Spleen (tissue), 11 donors: Measurements from ENCODE around the gene SMCO4. TPM values are rescaled to one million over a fixed set of nuclear protein-coding genes. Genes with fewer than 3 reads are reported as not detected.

Experiments used
- DNase-seq: peaks from one replicate; pipeline ENCODE4 v3.0.0-alpha.2; 2020
- H3K27ac ChIP-seq, 8 donors: fragments of 200-600 bp; sonication (generic) in 7 of 8; 1 replicate in 4 of 8; 2 replicates in 4 of 8; pipeline versions ENCODE4 v1.5.0 to v1.8.0; 2016 to 2021; ENCODE audit warnings: inconsistent platforms in 4 of 8, mild to moderate bottlenecking in 4 of 8, moderate library complexity in 1 of 8
- H3K27me3 ChIP-seq, 7 donors: fragments of 200-600 bp; sonication (generic) in 6 of 7; replicated peaks in 1 of 7; 1 replicate in 4 of 7; 2 replicates in 3 of 7; pipeline versions ENCODE4 v1.5.0 to v1.8.0; 2016 to 2021; ENCODE audit warnings: inconsistent platforms in 3 of 7, mild to moderate bottlenecking in 1 of 7
- H3K36me3 ChIP-seq, 6 donors: fragments of 200-600 bp; sonication (generic) in 5 of 6; 1 replicate in 4 of 6; 2 replicates in 2 of 6; pipeline versions ENCODE4 v1.5.0 to v1.8.0; 2016 to 2021; ENCODE audit warnings: inconsistent platforms in 2 of 6
- H3K4me1 ChIP-seq, 6 donors: fragments of 200-600 bp; sonication (generic) in 5 of 6; 1 replicate in 3 of 6; 2 replicates in 3 of 6; pipeline versions ENCODE4 v1.5.0 to v1.8.0; 2016 to 2021; ENCODE audit warnings: inconsistent platforms in 3 of 6
- H3K4me3 ChIP-seq, 8 donors: fragments of 200-600 bp; sonication (generic) in 7 of 8; 1 replicate in 4 of 8; 2 replicates in 4 of 8; pipeline versions ENCODE4 v1.5.0 to v1.8.0; 2016 to 2021; ENCODE audit warnings: inconsistent platforms in 4 of 8, mild to moderate bottlenecking in 4 of 8, moderate library complexity in 2 of 8
- H3K9me3 ChIP-seq, 8 donors: fragments of 200-600 bp; sonication (generic) in 7 of 8; 1 replicate in 4 of 8; 2 replicates in 4 of 8; pipeline versions ENCODE4 v1.5.0 to v1.8.0; 2016 to 2021; ENCODE audit warnings: inconsistent platforms in 4 of 8
- CTCF ChIP-seq, 11 experiments: fragments of 200-600 bp in 7 of 11; fragments of 450-650 bp in 4 of 11; sonication (generic) in 4 of 11; IDR thresholded peaks in 8 of 11; conservative IDR thresholded peaks in 3 of 11; 1 replicate in 7 of 11; 2 replicates in 4 of 11; pipeline versions ENCODE4 v1.4.0 to v1.8.0; 2016 to 2021; ENCODE audit warnings: antibody characterized with exemption in 11 of 11, inconsistent platforms in 4 of 11, mild to moderate bottlenecking in 1 of 11
- POLR2A ChIP-seq, 3 donors: fragments of 450-650 bp; IDR thresholded peaks; one replicate each; pipeline ENCODE4 v1.5.1; 2017; ENCODE audit warnings: antibody characterized with exemption in 3 of 3, mild to moderate bottlenecking in 1 of 3
- POLR2AphosphoS5 ChIP-seq, 3 donors: sonication (generic); formaldehyde crosslinking; IDR thresholded peaks; one replicate each; pipeline ENCODE4 v1.5.1; 2017; ENCODE audit warnings: antibody characterized with exemption in 3 of 3
- WGBS, 5 donors: extraction: QIAGEN DNeasy Blood & Tissue Kit in 3 of 5; methylation state at CpG; one replicate each; pipeline versions ENCODE4 v1.1.5 to v1.1.7; 2013 to 2018; 5-methylcytosine and 5-hydroxymethylcytosine counted together
- intact Hi-C: fragments of 100-400 bp; cut with DNase I; formaldehyde crosslinking; loops from one replicate; pipeline ENCODE4 v1.15.0; 2023; ENCODE audit warnings: low total_unique reads
- polyA plus RNA-seq, 3 donors: library from polyadenylated mRNA; stranded (reverse); fragments of 200-250 nt; gene quantifications; one replicate each; pipeline ENCODE4 v1.2.1, GENCODE V29; 2013
- total RNA-seq, 7 donors: library from RNA; depleted of rRNA in 3 of 7; stranded (reverse); fragments of >200 nt in 3 of 7; fragmentation: NEBNext Ultra II Directional in 4 of 7; extraction: Animal tissue kit (Norgen Biotek cat#: 25700) in 4 of 7; gene quantifications; one replicate each; pipeline versions ENCODE4 v1.1.0 to v1.2.1, GENCODE V29; 2016 to 2021
- donor health status: healthy with polysubstance abuse.
- donor health status: DM: no; HTN: no; CAD: no; lungs with moderate emphysema.
- donor health status: DM: no; HTN: no; CAD: no.
- donor health status: Bipolar disorder and iron deficiency.
- donor health status: healthy.
- donor health status: DM: no; HTN: no; CAD: no.
- donor health status: DM: yes; HTN: yes; CAD: no.

Gene SMCO4
- total and polyA plus RNA-seq, 10 donors = 21.8 to 74.1 (median 51.9) TPM

- Histone ChIP-seq H3K36me3 (peaks cover 0 to 19% (median 0%) of the 10 kb centered on the region in 6 donors), H3K4me3 (no peak overlapping the region), H3K4me1 (peaks cover 0 to 13% (median 5%) of the 10 kb centered on the region in 6 donors), H3K27me3 (no peaks in the 10 kb centered on the region), H3K27ac (no peak overlapping the region), H3K9me3 (no peaks in the 10 kb centered on the region)
- TF ChIP-seq POLR2AphosphoS5 (IDR thresholded peaks at IDR 0.05) = no peak
- intact Hi-C loops = no loop called here
- WGBS, 5 donors = 83 to 96% (median 91%) methylated on average over 2 of the region's 2 CpGs
- no peak for DNase-seq
Observed at GRCh38 chr11:93501856-93502255, 41.3 kb downstream of the SMCO4 start.

DNA sequence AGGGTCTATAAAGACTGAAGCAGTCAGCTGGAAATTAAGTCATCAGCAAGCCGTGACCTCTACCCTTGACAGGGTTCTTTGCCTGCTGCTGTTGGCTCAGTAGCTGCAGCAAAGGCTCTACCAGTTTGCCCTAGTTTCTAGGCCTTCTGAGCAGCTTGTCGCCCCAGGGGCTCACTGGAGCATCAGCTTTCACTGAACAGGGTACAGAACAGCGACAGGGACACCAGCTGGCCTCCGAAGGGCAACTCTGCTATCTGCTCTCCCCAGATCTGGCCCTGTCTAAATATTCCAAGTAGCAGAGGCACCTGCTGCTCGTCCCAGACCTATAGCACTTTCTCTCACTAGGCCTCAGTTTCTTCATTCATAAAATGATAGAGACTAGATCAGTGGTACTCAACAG is 42.4 kb downstream of the SMCO4 start:
- Histone ChIP-seq H3K27ac (no peak overlapping the region), H3K36me3 (peaks cover 0 to 22% (median 0%) of the 10 kb centered on the region in 6 donors), H3K27me3 (no peaks in the 10 kb centered on the region), H3K4me1 (peaks cover 0 to 13% (median 5%) of the 10 kb centered on the region in 6 donors), H3K9me3 (no peaks in the 10 kb centered on the region), H3K4me3 (no peak overlapping the region)
- no peak for TF ChIP-seq CTCF (IDR thresholded peaks at IDR 0.05 in 8 of 11, conservative IDR thresholded peaks at IDR 0.05 in 3 of 11)
- no peak for TF ChIP-seq POLR2AphosphoS5 (IDR thresholded peaks at IDR 0.05)
- no peak for TF ChIP-seq POLR2A (IDR thresholded peaks at IDR 0.05)
- no peak for DNase-seq
- intact Hi-C loops = no loop called here
- 77 to 100% (median 96%) methylated on average over 5 of the region's 5 CpGs for WGBS, 5 donors

- no peak for DNase-seq
Observed at GRCh38 chr11:93498641-93499040, 44.5 kb downstream of the SMCO4 start.

GRCh38 chr11:93498161-93498560 is 45.0 kb downstream of the SMCO4 start:
- no peak for DNase-seq
- Histone ChIP-seq H3K4me1 (peaks cover 0 to 13% (median 5%) of the 10 kb centered on the region in 6 donors), H3K4me3 (no peak overlapping the region), H3K27ac (peak overlapping the region in 4 of 8 donors; percentile 17 to 58 (median 44)), H3K36me3 (peaks cover 0 to 32% (median 0%) of the 10 kb centered on the region in 6 donors), H3K9me3 (no peaks in the 10 kb centered on the region), H3K27me3 (no peaks in the 10 kb centered on the region)
- TF ChIP-seq POLR2AphosphoS5 (IDR thresholded peaks at IDR 0.05) = no peak
- 88 to 92% (median 90%) methylated on average over 4 of the region's 4 CpGs for WGBS, 5 donors
- intact Hi-C loops = no loop called here

More at GRCh38 chr11:93498641-93499040, 44.5 kb downstream of the SMCO4 start:
- Histone ChIP-seq H3K27me3 (no peaks in the 10 kb centered on the region), H3K27ac (peak overlapping the region in 4 of 8 donors; percentile 17 to 58 (median 44)), H3K4me1 (peaks cover 0 to 13% (median 5%) of the 10 kb centered on the region in 6 donors), H3K9me3 (no peaks in the 10 kb centered on the region), H3K36me3 (peaks cover 0 to 32% (median 0%) of the 10 kb centered on the region in 6 donors), H3K4me3 (no peak overlapping the region)
- intact Hi-C loops = no loop called here
- WGBS, 5 donors = 69 to 86% (median 78%) methylated on average over 9 of the region's 9 CpGs
- TF ChIP-seq CTCF (IDR thresholded peaks at IDR 0.05 in 8 of 11, conservative IDR thresholded peaks at IDR 0.05 in 3 of 11) (no peak), POLR2A (IDR thresholded peaks at IDR 0.05) (no peak), POLR2AphosphoS5 (IDR thresholded peaks at IDR 0.05) (no peak)

GRCh38 chr11:93497596-93497995 is 45.6 kb downstream of the SMCO4 start:
- WGBS, 5 donors = 34 to 89% (median 66%) methylated on average over 2 of the region's 2 CpGs
- DNase-seq = no peak
- intact Hi-C loops = no loop called here
- Histone ChIP-seq H3K36me3 (peaks cover 0 to 32% (median 0%) of the 10 kb centered on the region in 6 donors), H3K27me3 (no peaks in the 10 kb centered on the region), H3K27ac (peak overlapping the region in 3 of 8 donors; percentile 49 to 58 (median 55)), H3K4me3 (no peak overlapping the region), H3K4me1 (peaks cover 0 to 13% (median 5%) of the 10 kb centered on the region in 6 donors), H3K9me3 (no peaks in the 10 kb centered on the region)
- TF ChIP-seq POLR2A (IDR thresholded peaks at IDR 0.05) = no peak
- no peak for TF ChIP-seq CTCF (IDR thresholded peaks at IDR 0.05 in 8 of 11, conservative IDR thresholded peaks at IDR 0.05 in 3 of 11)
- TF ChIP-seq POLR2AphosphoS5 (IDR thresholded peaks at IDR 0.05) = peak in 1 of 3 donors; percentile 56
